ENCODE results near the gene INSIG1.

Gene INSIG1

DNA sequence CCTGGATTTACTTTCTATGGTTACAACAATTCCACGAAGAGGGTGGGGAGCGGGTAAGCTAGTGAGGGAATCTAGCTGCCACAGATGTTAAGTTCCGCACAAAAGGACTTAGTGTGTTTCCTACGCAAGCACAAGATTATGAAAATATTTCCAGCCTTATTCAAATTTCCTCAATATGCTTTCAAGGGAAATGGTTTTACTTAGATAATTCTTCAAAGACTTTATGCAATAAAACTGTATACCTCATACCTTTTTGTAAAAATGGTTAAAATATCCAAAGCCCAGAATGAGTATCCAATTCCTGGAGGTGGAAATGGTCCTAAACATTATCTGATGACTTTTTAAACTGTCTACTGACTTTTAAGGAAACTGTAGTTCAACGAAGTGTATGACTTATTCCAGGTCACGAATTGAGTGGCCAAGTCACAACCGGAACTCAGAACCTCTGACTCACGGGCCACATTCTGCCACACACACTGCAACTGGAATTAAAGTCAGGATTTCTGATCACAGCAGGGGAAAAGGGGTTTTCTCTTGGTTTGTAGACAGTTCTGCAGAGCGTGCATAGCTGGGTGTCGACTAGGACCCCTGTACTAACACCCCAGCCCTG is 20.2 kb upstream of the INSIG1 start:
- Histone ChIP-seq H3K9ac (ENCODE audit: low read length) (no peak overlapping the region), H3K79me2 (ENCODE audit: low read length) (no peaks in the 10 kb centered on the region), H3K9me3 (replicated peaks; ENCODE audit: insufficient read depth, low read length) (no peaks in the 10 kb centered on the region), H3K27ac (ENCODE audit: low read length) (no peak overlapping the region), H3F3A (ENCODE audit: insufficient read depth, low read length) (no peaks in the 10 kb centered on the region), H3K4me2 (ENCODE audit: low read depth, low read length) (no peak overlapping the region), H2AFZ (ENCODE audit: low read length) (no peak overlapping the region), H3K9me2 (replicated peaks; ENCODE audit: insufficient read depth, low read length) (no peaks in the 10 kb centered on the region), H3K27me3 (replicated peaks; ENCODE audit: insufficient read depth, low read length) (peaks cover 31% of the 10 kb centered on the region), H3K4me3 (ENCODE audit: low read length) (no peak overlapping the region), H3K4me1 (ENCODE audit: low read length) (no peaks in the 10 kb centered on the region), H3K36me3 (replicated peaks; ENCODE audit: insufficient read depth, low read length) (no peaks in the 10 kb centered on the region), H4K20me1 (ENCODE audit: insufficient read depth, low read length) (no peaks in the 10 kb centered on the region)
- no peak for TF ChIP-seq EZH2 (optimal IDR thresholded peaks at IDR 0.05; ENCODE audit: low read depth, low read length)
- no peak for TF ChIP-seq EZH2phosphoT487 (IDR thresholded peaks at IDR 0.05; ENCODE audit: low read length)
- TF ChIP-seq CTCF (IDR thresholded peaks at IDR 0.05; ENCODE audit: low read length), result no peak
- DNase-seq, result no peak

DNA sequence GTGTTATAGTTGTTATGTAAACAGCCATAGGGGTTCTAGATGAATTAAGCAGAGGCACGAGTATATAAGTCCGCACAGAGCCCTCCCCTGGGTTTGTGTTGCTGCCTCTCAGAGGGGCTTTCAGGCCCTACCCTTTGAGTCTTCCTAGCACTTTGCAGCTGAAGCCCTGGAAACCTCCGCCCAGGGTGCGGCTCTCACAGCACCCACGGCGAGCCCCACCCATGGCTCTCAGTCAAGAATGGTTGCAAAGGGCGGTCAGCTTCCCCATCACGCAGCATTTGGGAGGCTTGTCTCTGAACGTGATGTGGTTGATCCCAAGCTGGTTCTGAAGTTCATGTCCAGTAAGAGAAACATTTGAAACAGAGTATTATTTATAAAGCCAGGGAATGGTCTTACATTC is 18.8 kb upstream of the INSIG1 start:
- TF ChIP-seq CTCF (IDR thresholded peaks at IDR 0.05; ENCODE audit: low read length) (no peak), EZH2phosphoT487 (IDR thresholded peaks at IDR 0.05; ENCODE audit: low read length) (no peak), EZH2 (optimal IDR thresholded peaks at IDR 0.05; ENCODE audit: low read depth, low read length) (no peak)
- Histone ChIP-seq H3K27me3 (replicated peaks; ENCODE audit: insufficient read depth, low read length) (peaks cover 31% of the 10 kb centered on the region), H3K4me1 (ENCODE audit: low read length) (no peaks in the 10 kb centered on the region), H3K4me3 (ENCODE audit: low read length) (no peak overlapping the region), H2AFZ (ENCODE audit: low read length) (no peak overlapping the region), H3F3A (ENCODE audit: insufficient read depth, low read length) (no peaks in the 10 kb centered on the region), H3K9me3 (replicated peaks; ENCODE audit: insufficient read depth, low read length) (no peaks in the 10 kb centered on the region), H3K27ac (ENCODE audit: low read length) (no peak overlapping the region), H3K9ac (ENCODE audit: low read length) (no peak overlapping the region), H4K20me1 (ENCODE audit: insufficient read depth, low read length) (no peaks in the 10 kb centered on the region), H3K79me2 (ENCODE audit: low read length) (no peaks in the 10 kb centered on the region), H3K4me2 (ENCODE audit: low read depth, low read length) (no peak overlapping the region), H3K36me3 (replicated peaks; ENCODE audit: insufficient read depth, low read length) (no peaks in the 10 kb centered on the region), H3K9me2 (replicated peaks; ENCODE audit: insufficient read depth, low read length) (no peaks in the 10 kb centered on the region)
- no peak for DNase-seq

GRCh38 chr7:155279787-155280445 is 17.8 kb upstream of the INSIG1 start:
- Histone ChIP-seq H3F3A (ENCODE audit: insufficient read depth, low read length) (no peaks in the 10 kb centered on the region), H3K36me3 (replicated peaks; ENCODE audit: insufficient read depth, low read length) (no peaks in the 10 kb centered on the region), H3K27me3 (replicated peaks; ENCODE audit: insufficient read depth, low read length) (peaks cover 30% of the 10 kb centered on the region), H3K9me3 (replicated peaks; ENCODE audit: insufficient read depth, low read length) (no peaks in the 10 kb centered on the region), H3K4me2 (ENCODE audit: low read depth, low read length) (no peak overlapping the region), H3K4me3 (ENCODE audit: low read length) (no peak overlapping the region), H3K79me2 (ENCODE audit: low read length) (no peaks in the 10 kb centered on the region), H2AFZ (ENCODE audit: low read length) (no peak overlapping the region), H4K20me1 (ENCODE audit: insufficient read depth, low read length) (no peaks in the 10 kb centered on the region), H3K4me1 (ENCODE audit: low read length) (no peaks in the 10 kb centered on the region), H3K9ac (ENCODE audit: low read length) (no peak overlapping the region), H3K27ac (ENCODE audit: low read length) (no peak overlapping the region), H3K9me2 (replicated peaks; ENCODE audit: insufficient read depth, low read length) (no peaks in the 10 kb centered on the region)
- DNase-seq, result no peak
- TF ChIP-seq EZH2 (optimal IDR thresholded peaks at IDR 0.05; ENCODE audit: low read depth, low read length) (no peak), EZH2phosphoT487 (IDR thresholded peaks at IDR 0.05; ENCODE audit: low read length) (no peak), CTCF (IDR thresholded peaks at IDR 0.05; ENCODE audit: low read length) (no peak)
